SJCRH30 (cell line): Measurements from ENCODE around the gene BRD1. TPM values are rescaled to one million over a fixed set of nuclear protein-coding genes. Genes with fewer than 3 reads are reported as not detected.
"Not testable (repeated sequence)": the region's sequence is repeated elsewhere in the genome, so short reads cannot be mapped to it uniquely, and the experiment has no call there.

Experiments used
- DNase-seq, 2 experiments: peaks; one replicate each; pipeline ENCODE4 v3.0.0-alpha.2; 2015 to 2020
- H3K27ac ChIP-seq: fragments of 250-450 bp; sonication (Bioruptor Pico); 2 replicates; pipeline ENCODE4 v1.5.1; 2020; ENCODE audit warnings: mild to moderate bottlenecking, moderate library complexity
- H3K27me3 ChIP-seq: fragments of 250-450 bp; sonication (Bioruptor Pico); 2 replicates; pipeline ENCODE4 v1.5.1; 2020; ENCODE audit warnings: mild to moderate bottlenecking, moderate library complexity
- H3K36me3 ChIP-seq: fragments of 250-450 bp; sonication (Bioruptor Pico); 2 replicates; pipeline ENCODE4 v1.5.1; 2020; ENCODE audit warnings: mild to moderate bottlenecking, moderate library complexity
- H3K4me1 ChIP-seq: fragments of 250-450 bp; sonication (Bioruptor Pico); 2 replicates; pipeline ENCODE4 v1.5.1; 2020; ENCODE audit warnings: mild to moderate bottlenecking, moderate library complexity
- H3K4me3 ChIP-seq: fragments of 250-450 bp; sonication (Bioruptor Pico); 2 replicates; pipeline ENCODE4 v1.5.1; 2020; ENCODE audit warnings: mild to moderate bottlenecking, moderate library complexity
- H3K9me3 ChIP-seq: fragments of 250-450 bp; sonication (Bioruptor Pico); replicated peaks from 2 replicates; pipeline ENCODE4 v1.5.1; 2020; ENCODE audit warnings: mild to moderate bottlenecking, moderate library complexity
- total RNA-seq: library from RNA; depleted of rRNA; stranded (reverse); fragments of >200 nt; shearing (Covaris generic); gene quantifications from 2 replicates; pipeline ENCODE4 v1.2.3, GENCODE V29; 2014

BRD1 gene
- total RNA-seq, 1 experiment from 2014 or later = 44.7 TPM

DNA sequence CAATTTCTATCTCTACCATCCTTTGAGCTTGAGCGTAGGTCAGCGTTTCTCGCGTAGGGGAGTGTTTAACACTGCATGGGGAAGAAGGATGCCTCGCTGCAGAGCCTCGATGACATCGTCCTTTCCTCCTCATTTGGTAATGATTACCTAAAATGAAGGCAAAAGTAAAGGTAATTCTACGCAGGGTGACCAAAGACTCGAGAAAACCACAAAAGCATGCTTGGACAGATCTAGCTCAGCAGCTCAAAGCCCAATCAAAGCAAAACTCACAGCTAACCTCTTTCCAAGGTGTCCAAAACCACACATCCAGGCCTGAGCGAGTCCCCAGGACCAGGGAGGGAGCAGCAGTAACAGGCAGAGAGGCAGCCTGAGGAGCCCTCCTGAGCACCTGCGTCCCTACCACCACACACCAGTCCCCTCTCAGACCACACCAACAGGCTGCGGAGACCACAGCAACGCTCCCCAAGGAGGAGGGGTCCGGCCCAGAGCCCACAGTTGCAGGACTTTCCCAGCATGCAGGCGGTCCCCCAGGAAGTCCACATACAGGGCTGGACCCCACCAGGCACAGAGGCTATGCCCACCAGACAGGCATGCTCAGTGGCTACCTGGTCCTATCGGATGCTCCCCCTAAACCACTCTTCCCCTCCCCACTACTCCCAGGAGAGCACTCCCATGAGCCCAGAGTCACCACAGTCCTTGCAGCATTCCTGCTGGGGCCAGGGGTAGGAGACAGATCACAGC lies 3.3 kb downstream of the BRD1 start:
- no peaks in the 10 kb centered on the region for H3K9me3 ChIP-seq
- H3K27me3 ChIP-seq = no peaks in the 10 kb centered on the region
- no peak overlapping the region for H3K27ac ChIP-seq
- H3K36me3 ChIP-seq = peaks cover 62% of the 10 kb centered on the region
- DNase-seq = no peak
- H3K4me3 ChIP-seq = no peak overlapping the region
- H3K4me1 ChIP-seq = peaks cover 9% of the 10 kb centered on the region; the same call in 1 of the 2 replicates

DNA sequence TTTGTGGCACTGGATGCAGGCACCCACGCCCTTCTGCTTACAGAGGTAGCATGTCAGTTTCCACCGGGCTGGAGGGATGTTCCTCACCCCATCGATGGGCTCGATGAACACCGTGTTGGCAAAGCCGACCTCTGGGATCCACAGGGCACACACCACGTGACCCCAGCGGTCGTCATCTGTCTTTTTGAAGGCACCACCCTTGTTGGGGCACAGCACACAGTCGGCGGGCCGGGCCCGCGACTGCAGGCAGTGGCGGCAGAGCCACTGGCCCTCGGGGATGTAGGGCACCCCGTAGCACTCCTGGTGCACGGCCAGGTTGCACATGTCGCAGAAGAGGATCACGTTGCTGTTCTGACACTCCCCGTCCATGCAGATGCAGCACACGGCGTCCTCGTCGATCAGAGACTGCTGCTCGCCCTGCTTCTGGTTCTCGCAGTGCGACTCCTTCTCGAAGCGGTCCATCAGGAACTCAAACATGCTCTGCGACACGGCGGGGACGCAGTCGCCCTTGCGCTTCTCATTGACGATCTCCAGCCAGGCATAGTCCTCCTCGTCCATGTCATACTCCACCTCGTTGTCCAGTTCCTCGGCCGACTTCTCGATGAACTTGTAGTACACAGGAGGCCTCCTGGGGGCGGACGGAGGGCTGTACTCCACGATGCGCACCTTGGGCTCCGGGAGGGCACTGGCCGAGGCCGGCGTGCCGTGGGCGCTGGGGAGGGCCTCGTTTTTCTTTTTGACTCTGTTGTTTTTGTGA lies 4.2 kb downstream of the BRD1 start:
- no peak for DNase-seq
- H3K27ac ChIP-seq = no peak overlapping the region
- H3K4me3 ChIP-seq = no peak overlapping the region
- H3K36me3 ChIP-seq = peaks cover 71% of the 10 kb centered on the region
- no peaks in the 10 kb centered on the region for H3K27me3 ChIP-seq
- no peaks in the 10 kb centered on the region for H3K9me3 ChIP-seq
- H3K4me1 ChIP-seq = peaks cover 9% of the 10 kb centered on the region; the same call in 1 of the 2 replicates

DNA sequence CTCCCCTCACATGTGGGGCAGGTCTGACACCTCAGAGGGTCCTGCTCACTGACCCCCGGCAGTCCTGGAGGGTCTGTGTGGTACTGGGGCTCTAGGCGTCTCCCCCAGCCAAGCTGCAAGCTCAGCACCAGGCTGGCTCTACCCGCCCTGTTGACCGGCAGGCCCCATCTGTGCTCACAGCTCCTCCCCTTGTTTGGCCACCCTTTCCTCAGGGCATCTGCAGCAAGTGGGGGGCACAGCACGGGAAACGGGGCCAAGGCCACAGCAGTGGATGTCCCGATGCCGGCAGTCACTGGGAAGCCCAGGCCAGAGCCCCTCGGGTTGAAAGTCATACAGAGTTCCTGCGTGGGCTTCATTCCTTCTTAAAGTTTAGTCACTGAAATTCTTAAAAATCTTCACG lies 5.9 kb downstream of the BRD1 start:
- H3K4me1 ChIP-seq, H3K9me3 ChIP-seq, H3K4me3 ChIP-seq, DNase-seq, H3K27me3 ChIP-seq, H3K27ac ChIP-seq: not testable (repeated sequence)
- peaks cover 88% of the 10 kb centered on the region for H3K36me3 ChIP-seq

DNA sequence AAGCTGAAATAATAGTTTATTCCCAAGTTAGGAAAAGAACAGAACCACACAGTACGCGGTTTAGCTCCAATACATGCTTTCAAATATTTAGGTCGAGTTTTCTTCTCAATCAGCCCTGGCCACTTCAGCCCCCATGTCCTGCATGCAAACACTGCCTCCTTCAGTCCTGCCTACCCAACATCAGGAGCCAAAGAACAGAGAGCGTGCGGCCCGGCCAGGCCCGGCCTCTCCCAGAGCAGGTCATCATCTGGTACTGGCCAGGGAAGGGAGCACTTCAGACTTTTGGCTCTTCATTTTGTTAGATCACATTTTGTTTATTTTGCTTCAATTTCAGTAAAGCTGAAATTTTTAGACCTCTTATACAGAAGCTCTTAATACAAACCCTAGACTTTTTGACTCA lies 6.7 kb downstream of the BRD1 start:
- DNase-seq = no peak
- peaks cover 95% of the 10 kb centered on the region for H3K36me3 ChIP-seq
- no peaks in the 10 kb centered on the region for H3K27me3 ChIP-seq

DNA sequence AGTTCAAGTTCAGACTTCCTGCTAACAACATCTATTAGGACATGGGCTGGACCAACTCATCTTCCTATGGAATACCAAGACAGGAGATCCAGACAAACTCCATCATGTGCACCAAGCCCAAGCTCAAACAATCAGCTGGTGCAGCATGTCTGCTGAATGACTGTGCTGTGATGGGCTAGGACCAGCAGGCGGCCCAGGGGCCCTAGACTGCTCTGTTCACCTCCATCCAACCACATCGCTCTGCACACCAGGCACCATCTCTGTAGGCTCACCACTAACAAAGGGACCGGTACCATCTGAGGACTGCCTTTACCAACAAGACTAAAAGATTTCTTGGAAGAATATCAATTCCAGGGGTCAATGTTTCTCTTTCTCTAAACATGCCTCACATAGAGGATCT lies 10.3 kb downstream of the BRD1 start:
- DNase-seq = no peak
- Histone ChIP-seq H3K27me3 (no peaks in the 10 kb centered on the region), H3K27ac (no peak overlapping the region), H3K36me3 (peaks cover 100% of the 10 kb centered on the region), H3K4me3 (no peak overlapping the region), H3K4me1 (no peaks in the 10 kb centered on the region), H3K9me3 (no peaks in the 10 kb centered on the region)

More for the DNA sequence above, 6.7 kb downstream of the BRD1 start:
- H3K27ac ChIP-seq = no peak overlapping the region
- H3K4me3 ChIP-seq = no peak overlapping the region
- peaks cover 9% of the 10 kb centered on the region; the same call in 1 of the 2 replicates for H3K4me1 ChIP-seq
- H3K9me3 ChIP-seq = no peaks in the 10 kb centered on the region

DNA sequence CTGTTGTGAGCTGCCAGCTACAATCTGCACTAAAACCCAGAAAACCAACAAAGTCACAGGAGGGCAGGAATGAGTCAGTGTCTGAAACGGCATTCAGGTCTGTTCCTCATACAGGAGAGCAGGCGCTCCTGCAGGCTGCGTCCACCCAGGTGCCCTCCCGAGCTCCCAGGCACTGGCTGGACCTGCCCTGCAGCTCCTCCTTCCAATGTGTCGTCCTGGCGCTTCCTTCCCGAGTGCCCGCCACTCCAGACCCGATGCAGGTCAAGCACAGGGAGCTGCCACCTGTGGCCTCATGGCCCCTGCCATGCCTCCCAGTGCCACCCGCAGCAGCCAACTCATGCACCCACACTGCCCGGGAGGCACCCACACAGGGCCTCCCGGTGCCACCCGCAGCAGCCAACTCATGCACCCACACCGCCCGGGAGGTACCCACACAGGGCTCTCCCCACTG lies 12.0 kb downstream of the BRD1 start:
- Histone ChIP-seq H3K9me3 (no peaks in the 10 kb centered on the region), H3K27ac (no peak overlapping the region), H3K4me3 (no peak overlapping the region), H3K4me1 (no peaks in the 10 kb centered on the region), H3K36me3 (peaks cover 95% of the 10 kb centered on the region), H3K27me3 (no peaks in the 10 kb centered on the region)
- no peak for DNase-seq

DNA sequence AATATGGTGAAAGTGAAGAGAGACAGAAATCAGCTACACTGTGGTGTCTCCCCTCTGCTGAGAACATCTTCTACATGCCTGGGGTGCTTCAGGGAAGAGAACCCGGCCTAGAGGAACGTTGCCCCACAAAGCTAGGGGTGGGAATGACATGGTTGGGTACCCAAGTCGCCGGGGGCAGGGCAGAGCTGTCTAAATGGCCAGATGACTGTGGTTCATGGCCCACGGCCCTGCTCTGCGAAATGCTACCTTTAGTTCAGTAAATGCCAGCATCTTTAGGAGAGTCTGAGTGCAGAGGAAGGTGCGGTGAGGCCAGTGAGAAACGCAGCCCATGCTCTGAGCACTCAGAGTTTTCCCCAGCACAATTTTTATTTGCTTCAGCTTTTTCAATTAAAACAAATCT lies 12.8 kb downstream of the BRD1 start:
- Histone ChIP-seq H3K4me1 (no peaks in the 10 kb centered on the region), H3K36me3 (peaks cover 94% of the 10 kb centered on the region), H3K27me3 (no peaks in the 10 kb centered on the region), H3K4me3 (no peak overlapping the region), H3K9me3 (no peaks in the 10 kb centered on the region), H3K27ac (no peak overlapping the region)
- no peak for DNase-seq

DNA sequence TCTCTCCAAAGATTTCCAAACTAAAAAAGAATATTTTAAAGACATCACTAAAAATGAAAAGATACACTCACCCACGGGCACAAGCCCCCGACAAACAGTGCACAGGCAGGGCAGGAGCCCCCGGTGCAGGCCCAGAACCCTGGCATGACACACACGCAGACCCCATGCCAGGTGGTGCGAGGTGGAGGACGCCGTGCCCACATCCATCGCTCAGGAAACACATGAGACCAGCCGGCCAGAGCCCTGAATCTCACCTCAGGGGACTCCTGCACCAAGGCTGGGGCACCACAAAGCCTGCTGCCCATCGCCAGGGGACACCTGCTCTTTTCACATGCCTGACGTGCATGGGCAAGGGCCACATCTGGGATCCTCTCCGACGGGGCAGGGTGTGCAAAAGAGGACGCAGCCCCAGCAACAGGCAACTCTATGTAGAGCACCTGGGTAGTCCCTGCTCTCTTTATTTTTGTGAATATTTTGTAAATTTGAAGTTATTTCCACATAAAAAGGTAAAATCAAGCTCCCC lies 13.4 kb downstream of the BRD1 start:
- Histone ChIP-seq H3K4me1 (no peaks in the 10 kb centered on the region), H3K27me3 (no peaks in the 10 kb centered on the region), H3K9me3 (no peaks in the 10 kb centered on the region), H3K36me3 (peaks cover 92% of the 10 kb centered on the region), H3K4me3 (no peak overlapping the region), H3K27ac (no peak overlapping the region)
- no peak for DNase-seq

DNA sequence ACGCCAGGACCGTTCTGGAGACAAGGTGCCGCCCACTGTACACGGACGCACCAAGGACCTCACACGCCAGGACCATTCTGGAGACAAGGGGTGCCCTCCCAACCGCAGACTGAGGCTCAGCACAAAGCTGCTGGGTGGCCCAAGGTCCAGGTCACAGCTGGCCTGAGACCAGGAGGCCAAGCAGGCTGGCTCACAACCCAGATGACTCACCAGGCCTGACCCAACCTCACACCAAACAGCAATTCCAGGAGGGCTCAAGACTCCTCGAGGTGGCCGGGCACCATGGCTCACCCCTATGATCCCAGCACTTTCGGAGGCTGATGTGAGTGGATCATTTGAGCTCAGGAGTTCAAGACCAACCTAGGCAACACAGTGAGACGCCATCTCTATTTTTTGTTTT lies 14.8 kb downstream of the BRD1 start:
- no peak for DNase-seq
- Histone ChIP-seq H3K4me1 (no peaks in the 10 kb centered on the region), H3K36me3 (peaks cover 91% of the 10 kb centered on the region), H3K4me3 (no peak overlapping the region), H3K27ac (no peak overlapping the region), H3K9me3 (peaks cover 6% of the 10 kb centered on the region; the same call in 1 of the 2 replicates), H3K27me3 (no peaks in the 10 kb centered on the region)

DNA sequence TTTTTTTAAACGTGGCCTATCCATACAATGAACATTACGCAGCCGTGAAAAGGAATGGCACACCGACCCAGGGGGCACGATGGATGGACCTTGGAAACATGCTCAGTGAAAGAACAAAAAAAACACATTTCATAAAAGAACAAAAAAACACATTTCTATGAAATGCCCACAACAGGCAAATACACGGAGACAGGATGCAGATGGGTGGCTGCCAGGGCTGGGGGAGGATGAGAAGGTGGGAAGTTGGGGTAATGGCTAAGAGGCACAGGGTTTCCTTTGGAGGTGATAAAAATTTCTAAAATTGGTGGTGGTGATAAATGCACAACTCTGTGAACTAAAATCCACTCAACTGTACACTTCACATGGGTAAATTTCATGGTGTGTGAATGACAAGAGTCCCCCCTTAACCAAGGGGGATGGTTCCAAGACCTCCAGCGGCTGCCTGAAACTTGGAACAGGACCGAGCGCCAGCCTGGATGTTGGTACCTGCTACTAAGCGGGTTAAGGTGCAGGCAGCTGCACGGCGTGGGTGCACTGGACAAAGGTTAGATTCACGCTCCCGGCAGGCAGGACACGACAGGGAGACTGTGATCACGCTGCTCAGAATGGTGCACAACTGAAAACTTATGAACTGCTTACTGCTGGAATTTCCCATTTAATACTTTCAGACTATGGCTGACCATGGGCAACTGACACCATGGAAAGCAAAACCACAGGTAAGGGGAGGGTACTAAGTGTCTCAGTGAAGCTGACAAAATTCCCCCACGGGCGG lies 16.5 kb downstream of the BRD1 start:
- Histone ChIP-seq H3K9me3 (peaks cover 6% of the 10 kb centered on the region; the same call in 1 of the 2 replicates), H3K4me3 (no peak overlapping the region), H3K27me3 (no peaks in the 10 kb centered on the region), H3K36me3 (peaks cover 89% of the 10 kb centered on the region), H3K4me1 (no peaks in the 10 kb centered on the region), H3K27ac (no peak overlapping the region)
- DNase-seq = no peak

DNA sequence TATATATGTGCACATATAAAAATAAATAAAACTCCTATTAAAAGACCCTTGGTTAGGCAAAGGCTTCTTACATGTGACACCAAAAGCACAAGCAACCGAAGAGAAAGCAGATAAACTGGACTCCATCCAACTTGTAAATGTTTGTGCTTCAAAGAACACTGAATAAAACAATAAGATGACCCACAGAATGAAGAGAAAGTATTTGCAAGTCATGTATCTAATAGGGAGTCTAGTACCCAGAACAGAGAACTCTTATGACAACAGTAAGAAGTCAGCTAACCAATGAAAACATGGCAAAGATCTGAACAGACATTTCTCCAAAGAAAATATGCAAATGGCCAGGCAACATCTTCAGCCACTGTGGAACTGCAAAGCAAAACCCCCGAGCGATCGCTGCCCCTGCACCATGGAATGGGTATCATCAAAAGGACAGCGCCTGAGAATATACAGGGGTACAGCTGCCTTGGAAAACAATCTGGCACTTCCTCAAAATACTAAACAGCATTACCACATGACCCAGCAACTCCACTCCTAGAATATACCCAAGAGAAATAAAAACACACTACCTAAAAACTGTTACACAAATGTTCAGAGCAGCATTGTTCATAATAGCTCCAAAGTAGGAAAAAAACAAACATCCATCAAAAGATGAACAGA lies 17.2 kb downstream of the BRD1 start:
- Histone ChIP-seq H3K4me3 (no peak overlapping the region), H3K4me1 (no peaks in the 10 kb centered on the region), H3K27ac (no peak overlapping the region), H3K36me3 (peaks cover 86% of the 10 kb centered on the region), H3K9me3 (peaks cover 6% of the 10 kb centered on the region; the same call in 1 of the 2 replicates), H3K27me3 (no peaks in the 10 kb centered on the region)
- no peak for DNase-seq

DNA sequence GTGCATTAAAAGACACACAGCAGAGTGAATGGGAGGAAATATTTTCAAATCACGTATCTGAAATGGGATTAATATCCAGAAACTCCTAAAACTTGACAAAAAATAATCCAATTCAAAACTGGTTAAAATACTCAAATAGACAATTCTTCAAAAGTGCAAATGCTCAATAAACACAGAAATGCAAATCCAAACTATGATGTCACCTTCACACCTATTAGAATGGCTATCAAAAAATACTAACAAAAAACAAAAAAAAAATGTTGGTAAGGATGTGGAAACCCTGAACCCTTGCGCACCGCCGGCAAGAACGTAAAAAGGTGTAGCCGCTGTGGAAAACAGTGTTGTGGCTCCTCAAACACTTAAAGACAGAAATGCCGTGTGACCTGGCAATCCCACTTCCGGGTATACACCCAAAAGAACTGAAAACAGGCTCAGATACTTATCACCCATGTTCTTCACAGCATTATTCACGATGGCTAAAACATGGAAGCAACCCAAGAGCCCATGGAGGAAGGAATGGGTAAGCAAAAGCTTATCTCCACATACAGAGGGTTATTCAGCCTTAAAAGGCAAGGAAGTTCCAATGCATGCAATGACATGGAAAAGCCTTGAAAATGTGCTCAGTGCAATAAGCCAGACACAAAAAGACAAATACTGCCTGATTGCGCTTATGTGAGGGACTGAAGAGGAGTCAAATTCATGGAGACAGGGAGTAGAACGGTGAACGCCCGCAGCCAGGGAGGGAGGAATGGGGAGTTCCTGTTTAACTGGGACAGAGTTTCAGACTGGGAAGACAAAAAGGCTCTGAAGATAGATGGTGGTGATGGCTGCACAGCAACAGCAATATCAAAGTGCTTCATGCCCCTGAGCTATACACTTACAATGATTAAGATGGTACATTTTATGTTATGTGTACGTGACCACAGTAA lies 19.6 kb downstream of the BRD1 start:
- DNase-seq = no peak
- Histone ChIP-seq H3K4me1 (no peaks in the 10 kb centered on the region), H3K4me3 (no peak overlapping the region), H3K27me3 (no peaks in the 10 kb centered on the region), H3K27ac (no peak overlapping the region), H3K9me3 (peaks cover 6% of the 10 kb centered on the region; the same call in 1 of the 2 replicates), H3K36me3 (peaks cover 86% of the 10 kb centered on the region)

DNA sequence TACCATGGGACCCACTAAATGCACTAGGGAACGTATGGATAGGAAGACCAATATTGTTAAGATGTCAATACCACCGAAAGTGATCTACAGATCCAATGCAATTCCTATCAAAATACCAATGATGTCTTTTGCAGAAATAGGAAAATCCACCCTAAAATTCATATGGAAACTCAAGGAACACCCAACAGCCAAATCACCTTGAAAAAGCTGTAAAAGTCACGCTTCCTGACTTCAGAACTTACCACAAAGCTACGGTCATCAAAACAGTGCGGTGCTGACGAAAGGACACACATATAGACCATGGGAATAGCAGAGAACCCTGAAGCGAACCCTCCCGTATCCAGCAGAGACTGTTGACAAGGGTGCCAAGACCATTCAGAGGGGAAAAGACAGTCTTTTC lies 20.5 kb downstream of the BRD1 start:
- no peaks in the 10 kb centered on the region for H3K27me3 ChIP-seq
- no peak for DNase-seq
- no peak overlapping the region for H3K4me3 ChIP-seq
- H3K9me3 ChIP-seq = peaks cover 6% of the 10 kb centered on the region; the same call in 1 of the 2 replicates
- H3K27ac ChIP-seq = no peak overlapping the region
- H3K4me1 ChIP-seq = no peaks in the 10 kb centered on the region
- H3K36me3 ChIP-seq = peaks cover 82% of the 10 kb centered on the region
